ENCODE results near the gene C2CD3.

C2CD3 gene

GRCh38 chr11:74018331-74019005 is 152.3 kb downstream of the C2CD3 start:
- no peak for DNase-seq (ENCODE audit: low read depth)

GRCh38 chr11:74017631-74018030 is 153.2 kb downstream of the C2CD3 start:
- DNase-seq (ENCODE audit: low read depth): no peak

- no peak for DNase-seq (ENCODE audit: low read depth)
Measured at GRCh38 chr11:74015919-74016684, 154.7 kb downstream of the C2CD3 start.

GRCh38 chr11:74014880-74015279 is 155.9 kb downstream of the C2CD3 start:
- no peak for DNase-seq (ENCODE audit: low read depth)

GRCh38 chr11:74013141-74013540 is 157.7 kb downstream of the C2CD3 start:
- no peak for DNase-seq (ENCODE audit: low read depth)

GRCh38 chr11:74012074-74012809 is 158.6 kb downstream of the C2CD3 start:
- no peak for DNase-seq (ENCODE audit: low read depth)

- DNase-seq (ENCODE audit: low read depth): no peak
Measured at GRCh38 chr11:74011360-74012073, 159.3 kb downstream of the C2CD3 start.

GRCh38 chr11:74010306-74011300 is 160.2 kb downstream of the C2CD3 start:
- DNase-seq (ENCODE audit: low read depth): no peak

- DNase-seq (ENCODE audit: low read depth): no peak
Measured at GRCh38 chr11:74009675-74010305, 161.0 kb downstream of the C2CD3 start.

GRCh38 chr11:74009230-74009547 is 161.6 kb downstream of the C2CD3 start:
- no peak for DNase-seq (ENCODE audit: low read depth)

GRCh38 chr11:74008373-74009229 is 162.2 kb downstream of the C2CD3 start, which contains the start of gene UCP3:
UCP3 (minus strand) TSS chr11:74009085; CDS start chr11:74007042, 2,043 bp downstream.
- DNase-seq (ENCODE audit: low read depth): no peak

GRCh38 chr11:74007691-74008372 is 163.0 kb downstream of the C2CD3 start:
- DNase-seq (ENCODE audit: low read depth): no peak

- no peak for DNase-seq (ENCODE audit: low read depth)
Measured at GRCh38 chr11:74006743-74007304, 164.0 kb downstream of the C2CD3 start.

GRCh38 chr11:74005721-74006517 is 164.9 kb downstream of the C2CD3 start:
- DNase-seq (ENCODE audit: low read depth): no peak

- DNase-seq (ENCODE audit: low read depth): peak; percentile 33
Measured at GRCh38 chr11:74004759-74005615, 165.8 kb downstream of the C2CD3 start.

GRCh38 chr11:74004046-74004695 is 166.6 kb downstream of the C2CD3 start:
- no peak for DNase-seq (ENCODE audit: low read depth)

All from stimulated activated CD8-positive, alpha-beta memory T cell treated with anti-CD3 and anti-CD28 coated beads, Interleukin-15, amount 100 ng/mL, for 24 hours (primary cell).